H1 (cell line): Measurements from ENCODE around the gene AOPEP. TPM values are rescaled to one million over a fixed set of nuclear protein-coding genes. Genes with fewer than 3 reads are reported as not detected.

Source experiments
- GABPA ChIP-seq: IDR thresholded peaks from 2 replicates; pipeline ENCODE4 v1.6.1; 2011; ENCODE audit warnings: mild to moderate bottlenecking, low read length, moderate library complexity, borderline replicate concordance; ENCODE audit not compliant: insufficient read depth
- RAD21 ChIP-seq, 2 experiments: IDR thresholded peaks in 1 of 2; conservative IDR thresholded peaks in 1 of 2; 2 replicates each; pipeline ENCODE4 v1.6.1; 2011; ENCODE audit warnings: low read depth in 2 of 2, low read length in 2 of 2, improper control_type of control experiment in 1 of 2, inconsistent platforms in 1 of 2, mild to moderate bottlenecking in 1 of 2, moderate library complexity in 1 of 2
- SP1 ChIP-seq: IDR thresholded peaks from 2 replicates; pipeline ENCODE4 v1.6.1; 2011; ENCODE audit warnings: low read depth, low read length
- polyA plus RNA-seq, 7 experiments: library from polyadenylated mRNA; depleted of rRNA in 3 of 7; stranded (reverse) in 5 of 7; unstranded in 2 of 7; fragments of >200 nt in 5 of 7; fragments of 200-250 nt in 2 of 7; gene quantifications; 1 replicate in 5 of 7; 2 replicates in 1 of 7; 4 replicates in 1 of 7; pipeline versions ENCODE4 v1.2.1 to v1.2.3, GENCODE V29; 2011 to 2013; ENCODE audit warnings: missing spikeins in 2 of 7, mixed read lengths in 2 of 7
- total RNA-seq: library from RNA; stranded (reverse); fragmentation: NEBNext Ultra II Directional; extraction: Animal tissue kit (Norgen Biotek cat#: 25700); gene quantifications from 2 replicates; pipeline ENCODE4 v1.2.1, GENCODE V29; 2021

Gene AOPEP
- total and polyA plus RNA-seq, 2 of the 8 experiments (the other 6 are each of a cell fraction or from before 2014, with no cell fraction given), result 6.1 to 14.3 TPM

- TF ChIP-seq GABPA (no peak), SP1 (no peak), RAD21 (IDR thresholded peaks at IDR 0.05 in 1 of 2, conservative IDR thresholded peaks at IDR 0.05 in 1 of 2; ENCODE audit: low read depth in 2 of 2, low read length in 2 of 2) (no peak)
Observed at GRCh38 chr9:95116808-95117204, 390.3 kb downstream of the AOPEP start (continued).
